ENCODE results near the gene COQ10B.

- TF ChIP-seq CTCF (IDR thresholded peaks at IDR 0.05) (no peak), EP300 (IDR thresholded peaks at IDR 0.05) (no peak), POLR2A (IDR thresholded peaks at IDR 0.05) (no peak)
Measured at GRCh38 chr2:197460649-197461048, 7.3 kb downstream of the COQ10B start.

Measured in ovary (tissue), 3 donors.